ENCODE measurements around the gene ALK.
A peak's percentile ranks its signal among the peaks of the same experiment; 100 is the strongest.

The ALK gene

DNA sequence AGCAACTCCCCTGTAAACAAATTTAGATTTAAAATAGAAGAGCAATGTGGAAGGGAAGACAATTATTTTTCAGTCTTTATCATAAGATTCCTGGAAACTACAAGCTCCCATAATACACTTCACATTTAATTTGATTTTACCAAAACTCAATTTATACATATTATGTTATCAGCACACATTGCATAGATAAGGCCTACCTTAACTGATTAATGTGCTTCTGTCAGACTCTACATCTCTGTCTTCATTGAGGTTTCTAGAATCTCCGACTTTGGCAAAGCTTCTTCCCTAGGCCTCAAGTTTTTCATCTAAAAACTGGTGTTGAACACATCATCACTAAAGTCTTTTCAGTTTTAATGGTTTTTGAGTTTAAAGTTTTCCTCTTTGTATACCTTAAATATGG is 440.1 kb downstream of the ALK start:
- TF ChIP-seq, protein P1, sequence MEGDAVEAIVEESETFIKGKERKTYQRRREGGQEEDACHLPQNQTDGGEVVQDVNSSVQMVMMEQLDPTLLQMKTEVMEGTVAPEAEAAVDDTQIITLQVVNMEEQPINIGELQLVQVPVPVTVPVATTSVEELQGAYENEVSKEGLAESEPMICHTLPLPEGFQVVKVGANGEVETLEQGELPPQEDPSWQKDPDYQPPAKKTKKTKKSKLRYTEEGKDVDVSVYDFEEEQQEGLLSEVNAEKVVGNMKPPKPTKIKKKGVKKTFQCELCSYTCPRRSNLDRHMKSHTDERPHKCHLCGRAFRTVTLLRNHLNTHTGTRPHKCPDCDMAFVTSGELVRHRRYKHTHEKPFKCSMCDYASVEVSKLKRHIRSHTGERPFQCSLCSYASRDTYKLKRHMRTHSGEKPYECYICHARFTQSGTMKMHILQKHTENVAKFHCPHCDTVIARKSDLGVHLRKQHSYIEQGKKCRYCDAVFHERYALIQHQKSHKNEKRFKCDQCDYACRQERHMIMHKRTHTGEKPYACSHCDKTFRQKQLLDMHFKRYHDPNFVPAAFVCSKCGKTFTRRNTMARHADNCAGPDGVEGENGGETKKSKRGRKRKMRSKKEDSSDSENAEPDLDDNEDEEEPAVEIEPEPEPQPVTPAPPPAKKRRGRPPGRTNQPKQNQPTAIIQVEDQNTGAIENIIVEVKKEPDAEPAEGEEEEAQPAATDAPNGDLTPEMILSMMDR (IDR thresholded peaks at IDR 0.05; ENCODE audit: control extremely low read depth, extremely low read depth, low read depth, missing control alignments), result no peak
- CTCF ChIA-PET, result interaction anchor here (1.1 kb wide), 1 partner anchor 11 kb away, joined by 3 read pairs; no protein-coding TSS in a partner anchor
- POLR2A ChIA-PET, result no interaction called here
- DNase-seq (ENCODE audit: extremely low spot score), result no peak

DNA sequence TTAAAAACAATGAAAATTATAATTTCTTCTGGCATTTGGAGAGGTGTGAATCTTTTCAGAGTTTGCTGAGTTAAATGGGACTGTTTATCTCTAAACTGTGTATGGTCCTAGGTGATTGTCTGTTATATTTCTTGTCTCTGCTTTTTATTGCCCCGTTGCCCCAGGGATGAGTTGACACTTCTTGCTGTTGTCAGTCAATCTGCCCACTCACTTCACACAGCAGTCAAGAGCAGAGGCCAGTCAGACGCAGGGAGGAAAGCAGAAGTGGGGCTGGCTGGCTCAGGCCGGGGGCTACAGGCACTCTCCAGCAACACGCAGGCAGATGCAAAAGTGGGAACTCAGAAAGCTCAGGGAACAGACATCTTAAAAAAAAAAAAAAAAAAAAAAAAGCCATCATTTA is 441.0 kb downstream of the ALK start:
- peak; percentile 16 for DNase-seq (ENCODE audit: extremely low spot score)
- CTCF ChIA-PET, result interaction anchor here (1.1 kb wide), 1 partner anchor 12 kb away, joined by 3 read pairs; no protein-coding TSS in a partner anchor
- POLR2A ChIA-PET, result no interaction called here
- TF ChIP-seq, protein P1 (IDR thresholded peaks at IDR 0.05; ENCODE audit: control extremely low read depth, extremely low read depth, low read depth, missing control alignments), result no peak

DNA sequence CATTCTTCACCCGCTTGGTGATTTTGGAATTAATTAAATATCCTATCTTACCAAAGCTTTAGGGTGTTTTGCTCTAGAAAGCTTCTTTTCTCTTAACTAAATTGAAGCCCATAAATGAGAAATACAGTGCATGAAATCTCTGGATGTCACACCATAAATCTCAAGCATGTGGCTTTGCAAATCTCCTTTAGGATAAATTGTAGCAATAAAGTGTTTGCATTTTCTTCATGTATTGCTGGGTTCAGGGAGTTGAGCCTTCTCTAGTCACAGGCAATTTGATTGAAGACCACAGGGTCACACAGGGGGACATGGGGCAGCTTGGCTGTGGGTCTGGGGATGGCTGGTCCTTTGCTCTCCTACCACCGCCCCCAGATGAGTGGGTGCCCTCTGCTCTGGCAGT is 442.0 kb downstream of the ALK start:
- POLR2A ChIA-PET, result no interaction called here
- CTCF ChIA-PET, result interaction anchor here (1.1 to 1.4 kb wide), 2 partner anchors 11 to 26 kb away, joined by 3 to 5 read pairs; no protein-coding TSS in a partner anchor
- no peak for DNase-seq (ENCODE audit: extremely low spot score)
- TF ChIP-seq, protein P1 (IDR thresholded peaks at IDR 0.05; ENCODE audit: control extremely low read depth, extremely low read depth, low read depth, missing control alignments), result no peak

DNA sequence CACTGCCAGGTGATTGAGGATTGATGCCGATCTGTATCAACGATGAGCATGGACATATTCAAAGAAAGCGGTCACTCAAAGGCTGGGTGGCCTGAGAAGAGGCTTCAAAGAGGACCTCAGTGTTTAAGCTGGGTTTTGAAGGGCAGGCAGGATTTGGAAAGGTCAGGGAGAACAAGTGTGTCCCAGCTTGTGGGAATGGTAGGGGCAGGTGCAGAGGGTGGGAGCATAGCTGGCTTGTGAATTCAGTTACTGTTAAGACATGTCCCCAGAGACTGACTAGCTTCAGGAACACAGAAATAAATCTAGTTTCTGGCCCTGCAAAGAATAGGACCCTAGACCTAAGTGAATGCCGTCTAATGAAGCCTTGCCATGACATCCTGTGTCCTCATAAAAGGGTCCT is 442.7 kb downstream of the ALK start:
- DNase-seq (ENCODE audit: extremely low spot score), result no peak
- ChIA-PET POLR2A (no interaction called here), CTCF (interaction anchor here (1.0 to 1.4 kb wide), 3 partner anchors 10 to 26 kb away, joined by 3 to 5 read pairs (median 3); no protein-coding TSS in a partner anchor)
- TF ChIP-seq, protein P1 (IDR thresholded peaks at IDR 0.05; ENCODE audit: control extremely low read depth, extremely low read depth, low read depth, missing control alignments), result no peak

DNA sequence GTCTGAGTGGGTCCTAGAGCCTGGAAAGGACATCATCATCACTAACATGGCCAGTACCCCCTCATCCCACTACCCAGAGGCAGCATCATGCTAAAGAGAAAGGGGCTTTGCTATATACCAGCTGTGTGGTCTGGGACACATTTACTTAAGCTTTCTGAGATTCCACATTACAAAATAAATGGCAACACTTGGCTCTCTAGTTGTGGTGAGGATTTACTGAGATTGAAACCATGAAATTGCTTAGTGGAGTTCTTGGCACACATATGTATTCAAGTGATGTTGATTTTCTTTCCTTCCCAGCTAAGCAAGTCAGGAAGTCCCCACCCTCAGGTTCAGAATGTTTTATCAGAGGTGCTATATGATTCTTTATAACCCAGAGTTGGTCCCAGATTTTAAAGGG is 444.2 kb downstream of the ALK start:
- POLR2A ChIA-PET, result no interaction called here
- TF ChIP-seq, protein P1 (IDR thresholded peaks at IDR 0.05; ENCODE audit: control extremely low read depth, extremely low read depth, low read depth, missing control alignments), result no peak

DNA sequence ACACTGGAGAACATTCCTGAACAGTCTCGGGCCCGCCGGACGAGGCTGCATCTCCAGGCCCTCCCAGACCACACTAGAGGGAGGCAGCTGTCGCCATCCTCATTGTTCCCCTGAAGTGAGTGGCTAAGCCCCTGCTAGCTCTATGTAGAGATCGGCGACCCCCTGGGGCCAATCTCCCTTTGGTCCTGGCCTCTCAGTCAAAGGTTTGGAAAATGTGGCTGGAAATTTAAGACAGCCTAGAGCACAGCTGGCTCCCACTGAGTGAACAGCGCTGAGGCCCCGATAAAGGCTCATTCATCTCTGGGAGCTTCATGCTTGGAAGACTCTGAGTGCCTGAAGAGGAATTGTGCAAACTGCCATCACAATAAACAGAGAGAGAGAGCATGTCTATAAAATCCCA is 445.9 kb downstream of the ALK start:
- TF ChIP-seq, protein P1 (IDR thresholded peaks at IDR 0.05; ENCODE audit: control extremely low read depth, extremely low read depth, low read depth, missing control alignments), result no peak
- CTCF ChIA-PET, result no interaction called here
- no peak for DNase-seq (ENCODE audit: extremely low spot score)
- POLR2A ChIA-PET, result no interaction called here

More for the DNA sequence above, 444.2 kb downstream of the ALK start:
- CTCF ChIA-PET, result interaction anchor here (1.1 kb wide), 1 partner anchor 11 kb away, joined by 3 read pairs; no protein-coding TSS in a partner anchor
- no peak for DNase-seq (ENCODE audit: extremely low spot score)

Measured in GM10248 (cell line).